Measurements from ENCODE around the gene CLEC12A.
A peak's percentile ranks its signal among the peaks of the same experiment; 100 is the strongest.
"Not testable (repeated sequence)": the region's sequence is repeated elsewhere in the genome, so short reads cannot be mapped to it uniquely, and the experiment has no call there.

Gene CLEC12A

GRCh38 chr12:9951026-9951675 is 20.1 kb upstream of the CLEC12A start:
- Histone ChIP-seq H3K27ac (ENCODE audit: low read length) (no peak overlapping the region), H3K4me1 (ENCODE audit: low read length) (peaks cover 41% of the 10 kb centered on the region), H2AFZ (ENCODE audit: low read depth, low read length) (no peak overlapping the region), H4K20me1 (ENCODE audit: insufficient read depth, low read length) (no peaks in the 10 kb centered on the region), H3K9me3 (ENCODE audit: insufficient read depth, low read length) (no peaks in the 10 kb centered on the region), H3K4me3 (ENCODE audit: low read length) (no peak overlapping the region), H3K4me2 (ENCODE audit: low read length) (no peak overlapping the region; the same call in 1 of the 2 replicates), H3K79me2 (ENCODE audit: low read length) (no peaks in the 10 kb centered on the region), H3K27me3 (ENCODE audit: low read depth, low read length) (no peaks in the 10 kb centered on the region), H3K36me3 (replicated peaks; ENCODE audit: low read depth, low read length) (no peaks in the 10 kb centered on the region), H3K9ac (ENCODE audit: low read length) (no peak overlapping the region)
- TF ChIP-seq EZH2phosphoT487 (IDR thresholded peaks at IDR 0.05; ENCODE audit: low read depth) (no peak), CTCF (IDR thresholded peaks at IDR 0.05; ENCODE audit: low read depth, low read length) (no peak)

GRCh38 chr12:9952954-9953729 is 18.1 kb upstream of the CLEC12A start:
- not testable (repeated sequence) for H3K4me3 ChIP-seq (ENCODE audit: low read length); H2AFZ ChIP-seq (ENCODE audit: low read depth, low read length); H3K9ac ChIP-seq (ENCODE audit: low read length); H3K4me2 ChIP-seq (ENCODE audit: low read length); H3K27ac ChIP-seq (ENCODE audit: low read length); H3K36me3 ChIP-seq (replicated peaks; ENCODE audit: low read depth, low read length); H4K20me1 ChIP-seq (ENCODE audit: insufficient read depth, low read length); H3K27me3 ChIP-seq (ENCODE audit: low read depth, low read length); H3K9me3 ChIP-seq (ENCODE audit: insufficient read depth, low read length); H3K79me2 ChIP-seq (ENCODE audit: low read length)
- peaks cover 27% of the 10 kb centered on the region for H3K4me1 ChIP-seq (ENCODE audit: low read length)

GRCh38 chr12:9957834-9958233 is 13.4 kb upstream of the CLEC12A start:
- TF ChIP-seq EZH2phosphoT487 (IDR thresholded peaks at IDR 0.05; ENCODE audit: low read depth) = no peak
- TF ChIP-seq CTCF (IDR thresholded peaks at IDR 0.05; ENCODE audit: low read depth, low read length) = no peak
- no peak overlapping the region for H3K27ac ChIP-seq (ENCODE audit: low read length)
- H3K4me3 ChIP-seq (ENCODE audit: low read length) = no peak overlapping the region
- no peaks in the 10 kb centered on the region for H3K36me3 ChIP-seq (replicated peaks; ENCODE audit: low read depth, low read length)
- no peaks in the 10 kb centered on the region for H3K27me3 ChIP-seq (ENCODE audit: low read depth, low read length)
- H3K4me1 ChIP-seq (ENCODE audit: low read length) = peaks cover 11% of the 10 kb centered on the region
- H3K4me2 ChIP-seq (ENCODE audit: low read length) = no peak overlapping the region
- no peaks in the 10 kb centered on the region for H3K79me2 ChIP-seq (ENCODE audit: low read length)
- H3K9ac ChIP-seq (ENCODE audit: low read length) = no peak overlapping the region
- H3K9me3 ChIP-seq (ENCODE audit: insufficient read depth, low read length) = no peaks in the 10 kb centered on the region
- no peaks in the 10 kb centered on the region for H4K20me1 ChIP-seq (ENCODE audit: insufficient read depth, low read length)
- H2AFZ ChIP-seq (ENCODE audit: low read depth, low read length) = no peak overlapping the region

GRCh38 chr12:9960590-9960989 is 10.6 kb upstream of the CLEC12A start:
- Histone ChIP-seq H3K36me3 (replicated peaks; ENCODE audit: low read depth, low read length) (no peaks in the 10 kb centered on the region), H3K79me2 (ENCODE audit: low read length) (no peaks in the 10 kb centered on the region), H3K27me3 (ENCODE audit: low read depth, low read length) (no peaks in the 10 kb centered on the region), H3K9me3 (ENCODE audit: insufficient read depth, low read length) (no peaks in the 10 kb centered on the region), H2AFZ (ENCODE audit: low read depth, low read length) (peak overlapping the region; percentile 8; the same call in 1 of the 2 replicates), H4K20me1 (ENCODE audit: insufficient read depth, low read length) (no peaks in the 10 kb centered on the region), H3K27ac (ENCODE audit: low read length) (no peak overlapping the region), H3K9ac (ENCODE audit: low read length) (no peak overlapping the region), H3K4me3 (ENCODE audit: low read length) (peak overlapping the region; percentile 21; the same call in 1 of the 2 replicates), H3K4me2 (ENCODE audit: low read length) (peak overlapping the region; percentile 44), H3K4me1 (ENCODE audit: low read length) (peaks cover 11% of the 10 kb centered on the region)
- TF ChIP-seq CTCF (IDR thresholded peaks at IDR 0.05; ENCODE audit: low read depth, low read length) = no peak
- TF ChIP-seq EZH2phosphoT487 (IDR thresholded peaks at IDR 0.05; ENCODE audit: low read depth) = no peak
